HepG2 (cell line): ENCODE results near the gene VAV2. TPM values are rescaled to one million over a fixed set of nuclear protein-coding genes. Genes with fewer than 3 reads are reported as not detected.

Source experiments
- ELF1 ChIP-seq: sonication (generic); formaldehyde crosslinking; IDR thresholded peaks from 2 replicates; pipeline ENCODE4 v1.4.0; 2020; ENCODE audit warnings: missing genetic modification reagents
- FOSL2 ChIP-seq: sonication (generic); formaldehyde crosslinking; IDR thresholded peaks from 2 replicates; pipeline ENCODE4 v1.4.0; 2020; ENCODE audit warnings: missing genetic modification reagents
- HOXA3 ChIP-seq: sonication (generic); formaldehyde crosslinking; IDR thresholded peaks from 2 replicates; pipeline ENCODE4 v1.5.0; 2020; ENCODE audit warnings: missing genetic modification reagents
- KAT2B ChIP-seq: fragments of 150-350 bp; IDR thresholded peaks from 2 replicates; pipeline ENCODE4 v1.6.1; 2014; ENCODE audit warnings: low read depth, low read length, borderline replicate concordance
- NFYB ChIP-seq: sonication (generic); formaldehyde crosslinking; IDR thresholded peaks from 2 replicates; pipeline ENCODE4 v1.4.0; 2020; ENCODE audit warnings: missing genetic modification reagents
- SRSF9 ChIP-seq: fragments of 200-400 bp; formaldehyde crosslinking; IDR thresholded peaks from 2 replicates; pipeline ENCODE4 v1.6.1; 2018; ENCODE audit warnings: borderline replicate concordance, mild to moderate bottlenecking, low read depth, low read length; ENCODE audit not compliant: insufficient read depth, poor library complexity, severe bottlenecking
- ZNF775 ChIP-seq: sonication (generic); formaldehyde crosslinking; IDR thresholded peaks from 2 replicates; pipeline ENCODE4 v1.4.0; 2020; ENCODE audit warnings: missing genetic modification reagents, mild to moderate bottlenecking, moderate library complexity, borderline replicate concordance
- ZNF841 ChIP-seq: sonication (generic); formaldehyde crosslinking; IDR thresholded peaks from 2 replicates; pipeline ENCODE4 v1.8.1; 2023; ENCODE audit warnings: missing genetic modification reagents, borderline replicate concordance
- polyA plus RNA-seq, 8 experiments: library from polyadenylated mRNA; depleted of rRNA in 3 of 8; stranded (reverse) in 7 of 8; unstranded in 1 of 8; fragments of >200 nt; fragmentation: Illumina TruSeq in 4 of 8; extraction: Trizol in 4 of 8; gene quantifications; 2 replicates each; pipeline versions ENCODE4 v1.2.1 to v1.2.3, GENCODE V29; 2011 to 2016; ENCODE audit warnings: low read depth in 4 of 8, missing spikeins in 1 of 8, mixed read lengths in 1 of 8; ENCODE audit not compliant: insufficient read depth in 1 of 8
- total RNA-seq, 5 experiments: library from RNA; depleted of rRNA; stranded (reverse); fragments of >200 nt; fragmentation: Illumina TruSeq; extraction: Trizol; gene quantifications; 2 replicates each; pipeline ENCODE4 v1.2.3, GENCODE V29; 2016; ENCODE audit warnings: low read depth in 1 of 5
- TF ChIP-seq, protein P1 (sequence below): sonication (generic); formaldehyde crosslinking; IDR thresholded peaks from 2 replicates; pipeline ENCODE4 v1.8.0; 2022; ENCODE audit warnings: missing genetic modification reagents, mild to moderate bottlenecking, inconsistent platforms, borderline replicate concordance
- TF ChIP-seq, protein P2 (sequence below): sonication (generic); formaldehyde crosslinking; IDR thresholded peaks from 2 replicates; pipeline ENCODE4 v1.4.0; 2020; ENCODE audit warnings: missing genetic modification reagents
- TF ChIP-seq, protein P3 (sequence below): sonication (generic); formaldehyde crosslinking; IDR thresholded peaks from 2 replicates; pipeline ENCODE4 v1.5.1; 2020; ENCODE audit warnings: missing genetic modification reagents, mild to moderate bottlenecking, borderline replicate concordance
- TF ChIP-seq, protein P4 (sequence below): sonication (generic); formaldehyde crosslinking; IDR thresholded peaks from 2 replicates; pipeline ENCODE4 v1.4.0; 2020; ENCODE audit warnings: missing genetic modification reagents
- TF ChIP-seq, protein P5 (sequence below): sonication (generic); formaldehyde crosslinking; IDR thresholded peaks from 2 replicates; pipeline ENCODE4 v1.4.0; 2020; ENCODE audit warnings: low read depth, mild to moderate bottlenecking, missing genetic modification reagents
- TF ChIP-seq, protein P6 (sequence below): fragments of 450-650 bp; IDR thresholded peaks from 2 replicates; pipeline ENCODE4 v1.6.1; 2017

The VAV2 gene
- total and polyA plus RNA-seq, 2 of the 13 experiments (the other 11 are each of a cell fraction or from before 2014, with no cell fraction given) = 22.5 to 22.9 TPM

DNA sequence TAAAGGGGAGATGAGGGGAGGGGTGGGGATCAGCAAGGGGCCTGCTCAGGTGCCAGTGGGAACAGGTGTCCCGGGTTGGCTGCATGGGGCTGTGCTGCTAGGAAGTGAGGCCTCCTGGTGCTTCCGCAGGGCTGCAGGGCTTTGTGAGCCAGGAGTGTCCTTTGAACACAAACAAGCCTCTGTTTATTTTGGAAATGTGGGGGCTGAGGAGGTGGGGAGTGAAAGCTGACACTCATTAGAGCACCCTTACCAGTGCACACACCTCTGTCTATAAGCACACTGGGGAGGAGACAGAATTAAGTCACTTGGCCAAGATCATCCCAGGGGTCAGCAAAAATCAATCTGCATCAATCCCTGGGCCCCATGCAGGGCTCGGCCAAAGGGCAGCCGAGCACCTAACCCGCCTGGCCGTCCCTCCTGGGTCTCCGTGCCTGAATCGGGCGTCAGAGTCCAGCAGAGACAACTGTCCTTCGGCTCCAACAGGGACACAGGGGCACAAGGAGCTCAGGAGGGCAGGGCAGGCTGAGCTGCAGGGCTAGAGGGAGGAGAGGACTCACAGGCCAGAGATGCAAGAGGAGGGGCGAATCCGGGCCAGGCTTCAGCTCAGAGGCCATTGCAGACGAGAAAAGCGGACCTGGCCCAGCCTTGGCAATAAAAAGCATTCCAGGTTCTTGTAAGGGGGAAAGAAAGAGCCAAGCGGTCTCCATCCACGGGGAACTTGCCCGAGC is 99.8 kb downstream of the VAV2 start (continued):
- TF ChIP-seq, protein P1, sequence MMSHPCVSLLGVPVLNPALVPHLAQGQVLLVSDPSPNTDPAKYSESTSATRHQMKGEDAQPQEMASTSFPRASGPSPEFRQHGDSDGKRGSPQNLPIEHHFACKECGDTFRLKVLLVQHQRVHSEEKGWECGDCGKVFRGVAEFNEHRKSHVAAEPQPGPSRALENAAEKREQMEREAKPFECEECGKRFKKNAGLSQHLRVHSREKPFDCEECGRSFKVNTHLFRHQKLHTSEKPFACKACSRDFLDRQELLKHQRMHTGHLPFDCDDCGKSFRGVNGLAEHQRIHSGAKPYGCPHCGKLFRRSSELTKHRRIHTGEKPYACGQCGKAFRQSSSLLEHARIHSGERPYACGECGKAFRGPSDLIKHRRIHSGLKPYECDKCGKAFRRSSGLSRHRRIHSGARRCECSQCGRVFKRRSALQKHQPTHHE (CRISPR knock-in tag) = peak; percentile 85; the same call in 1 of the 2 replicates
- TF ChIP-seq, protein P2, sequence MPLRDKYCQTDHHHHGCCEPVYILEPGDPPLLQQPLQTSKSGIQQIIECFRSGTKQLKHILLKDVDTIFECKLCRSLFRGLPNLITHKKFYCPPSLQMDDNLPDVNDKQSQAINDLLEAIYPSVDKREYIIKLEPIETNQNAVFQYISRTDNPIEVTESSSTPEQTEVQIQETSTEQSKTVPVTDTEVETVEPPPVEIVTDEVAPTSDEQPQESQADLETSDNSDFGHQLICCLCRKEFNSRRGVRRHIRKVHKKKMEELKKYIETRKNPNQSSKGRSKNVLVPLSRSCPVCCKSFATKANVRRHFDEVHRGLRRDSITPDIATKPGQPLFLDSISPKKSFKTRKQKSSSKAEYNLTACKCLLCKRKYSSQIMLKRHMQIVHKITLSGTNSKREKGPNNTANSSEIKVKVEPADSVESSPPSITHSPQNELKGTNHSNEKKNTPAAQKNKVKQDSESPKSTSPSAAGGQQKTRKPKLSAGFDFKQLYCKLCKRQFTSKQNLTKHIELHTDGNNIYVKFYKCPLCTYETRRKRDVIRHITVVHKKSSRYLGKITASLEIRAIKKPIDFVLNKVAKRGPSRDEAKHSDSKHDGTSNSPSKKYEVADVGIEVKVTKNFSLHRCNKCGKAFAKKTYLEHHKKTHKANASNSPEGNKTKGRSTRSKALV = peak; percentile 67; the same call in 1 of the 2 replicates
- TF ChIP-seq, protein P3, sequence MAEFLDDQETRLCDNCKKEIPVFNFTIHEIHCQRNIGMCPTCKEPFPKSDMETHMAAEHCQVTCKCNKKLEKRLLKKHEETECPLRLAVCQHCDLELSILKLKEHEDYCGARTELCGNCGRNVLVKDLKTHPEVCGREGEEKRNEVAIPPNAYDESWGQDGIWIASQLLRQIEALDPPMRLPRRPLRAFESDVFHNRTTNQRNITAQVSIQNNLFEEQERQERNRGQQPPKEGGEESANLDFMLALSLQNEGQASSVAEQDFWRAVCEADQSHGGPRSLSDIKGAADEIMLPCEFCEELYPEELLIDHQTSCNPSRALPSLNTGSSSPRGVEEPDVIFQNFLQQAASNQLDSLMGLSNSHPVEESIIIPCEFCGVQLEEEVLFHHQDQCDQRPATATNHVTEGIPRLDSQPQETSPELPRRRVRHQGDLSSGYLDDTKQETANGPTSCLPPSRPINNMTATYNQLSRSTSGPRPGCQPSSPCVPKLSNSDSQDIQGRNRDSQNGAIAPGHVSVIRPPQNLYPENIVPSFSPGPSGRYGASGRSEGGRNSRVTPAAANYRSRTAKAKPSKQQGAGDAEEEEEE (CRISPR knock-in tag) = no peak
- TF ChIP-seq ELF1 (CRISPR knock-in tag) (peak; percentile 63), ZNF841 (CRISPR knock-in tag) (no peak), KAT2B (peak; percentile 89), SRSF9 (no peak), FOSL2 (CRISPR knock-in tag) (peak; percentile 85), NFYB (CRISPR knock-in tag) (peak; percentile 36), ZNF775 (0 out of 2 replicates have a peak, but pooled peaks have one; percentile 28), HOXA3 (CRISPR knock-in tag) (peak; percentile 96)
- TF ChIP-seq, protein P4, sequence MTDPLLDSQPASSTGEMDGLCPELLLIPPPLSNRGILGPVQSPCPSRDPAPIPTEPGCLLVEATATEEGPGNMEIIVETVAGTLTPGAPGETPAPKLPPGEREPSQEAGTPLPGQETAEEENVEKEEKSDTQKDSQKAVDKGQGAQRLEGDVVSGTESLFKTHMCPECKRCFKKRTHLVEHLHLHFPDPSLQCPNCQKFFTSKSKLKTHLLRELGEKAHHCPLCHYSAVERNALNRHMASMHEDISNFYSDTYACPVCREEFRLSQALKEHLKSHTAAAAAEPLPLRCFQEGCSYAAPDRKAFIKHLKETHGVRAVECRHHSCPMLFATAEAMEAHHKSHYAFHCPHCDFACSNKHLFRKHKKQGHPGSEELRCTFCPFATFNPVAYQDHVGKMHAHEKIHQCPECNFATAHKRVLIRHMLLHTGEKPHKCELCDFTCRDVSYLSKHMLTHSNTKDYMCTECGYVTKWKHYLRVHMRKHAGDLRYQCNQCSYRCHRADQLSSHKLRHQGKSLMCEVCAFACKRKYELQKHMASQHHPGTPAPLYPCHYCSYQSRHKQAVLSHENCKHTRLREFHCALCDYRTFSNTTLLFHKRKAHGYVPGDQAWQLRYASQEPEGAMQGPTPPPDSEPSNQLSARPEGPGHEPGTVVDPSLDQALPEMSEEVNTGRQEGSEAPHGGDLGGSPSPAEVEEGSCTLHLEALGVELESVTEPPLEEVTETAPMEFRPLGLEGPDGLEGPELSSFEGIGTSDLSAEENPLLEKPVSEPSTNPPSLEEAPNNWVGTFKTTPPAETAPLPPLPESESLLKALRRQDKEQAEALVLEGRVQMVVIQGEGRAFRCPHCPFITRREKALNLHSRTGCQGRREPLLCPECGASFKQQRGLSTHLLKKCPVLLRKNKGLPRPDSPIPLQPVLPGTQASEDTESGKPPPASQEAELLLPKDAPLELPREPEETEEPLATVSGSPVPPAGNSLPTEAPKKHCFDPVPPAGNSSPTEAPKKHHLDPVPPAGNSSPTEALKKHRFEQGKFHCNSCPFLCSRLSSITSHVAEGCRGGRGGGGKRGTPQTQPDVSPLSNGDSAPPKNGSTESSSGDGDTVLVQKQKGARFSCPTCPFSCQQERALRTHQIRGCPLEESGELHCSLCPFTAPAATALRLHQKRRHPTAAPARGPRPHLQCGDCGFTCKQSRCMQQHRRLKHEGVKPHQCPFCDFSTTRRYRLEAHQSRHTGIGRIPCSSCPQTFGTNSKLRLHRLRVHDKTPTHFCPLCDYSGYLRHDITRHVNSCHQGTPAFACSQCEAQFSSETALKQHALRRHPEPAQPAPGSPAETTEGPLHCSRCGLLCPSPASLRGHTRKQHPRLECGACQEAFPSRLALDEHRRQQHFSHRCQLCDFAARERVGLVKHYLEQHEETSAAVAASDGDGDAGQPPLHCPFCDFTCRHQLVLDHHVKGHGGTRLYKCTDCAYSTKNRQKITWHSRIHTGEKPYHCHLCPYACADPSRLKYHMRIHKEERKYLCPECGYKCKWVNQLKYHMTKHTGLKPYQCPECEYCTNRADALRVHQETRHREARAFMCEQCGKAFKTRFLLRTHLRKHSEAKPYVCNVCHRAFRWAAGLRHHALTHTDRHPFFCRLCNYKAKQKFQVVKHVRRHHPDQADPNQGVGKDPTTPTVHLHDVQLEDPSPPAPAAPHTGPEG (CRISPR knock-in tag) = peak; percentile 88
- TF ChIP-seq, protein P5, sequence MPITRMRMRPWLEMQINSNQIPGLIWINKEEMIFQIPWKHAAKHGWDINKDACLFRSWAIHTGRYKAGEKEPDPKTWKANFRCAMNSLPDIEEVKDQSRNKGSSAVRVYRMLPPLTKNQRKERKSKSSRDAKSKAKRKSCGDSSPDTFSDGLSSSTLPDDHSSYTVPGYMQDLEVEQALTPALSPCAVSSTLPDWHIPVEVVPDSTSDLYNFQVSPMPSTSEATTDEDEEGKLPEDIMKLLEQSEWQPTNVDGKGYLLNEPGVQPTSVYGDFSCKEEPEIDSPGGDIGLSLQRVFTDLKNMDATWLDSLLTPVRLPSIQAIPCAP (CRISPR knock-in tag) = no peak
- TF ChIP-seq, protein P6, sequence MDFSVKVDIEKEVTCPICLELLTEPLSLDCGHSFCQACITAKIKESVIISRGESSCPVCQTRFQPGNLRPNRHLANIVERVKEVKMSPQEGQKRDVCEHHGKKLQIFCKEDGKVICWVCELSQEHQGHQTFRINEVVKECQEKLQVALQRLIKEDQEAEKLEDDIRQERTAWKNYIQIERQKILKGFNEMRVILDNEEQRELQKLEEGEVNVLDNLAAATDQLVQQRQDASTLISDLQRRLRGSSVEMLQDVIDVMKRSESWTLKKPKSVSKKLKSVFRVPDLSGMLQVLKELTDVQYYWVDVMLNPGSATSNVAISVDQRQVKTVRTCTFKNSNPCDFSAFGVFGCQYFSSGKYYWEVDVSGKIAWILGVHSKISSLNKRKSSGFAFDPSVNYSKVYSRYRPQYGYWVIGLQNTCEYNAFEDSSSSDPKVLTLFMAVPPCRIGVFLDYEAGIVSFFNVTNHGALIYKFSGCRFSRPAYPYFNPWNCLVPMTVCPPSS = no peak
